Mesendoderm (in vitro differentiated cells): ENCODE measurements around the gene TM9SF4.

Experiments used
- DNase-seq: peaks from one replicate; pipeline ENCODE4 v3.0.0; 2013
- H2AK5ac ChIP-seq: 2 replicates; pipeline ENCODE4 v1.6.1; 2013; ENCODE audit warnings: low read length, inconsistent platforms
- H2BK120ac ChIP-seq: 2 replicates; pipeline ENCODE4 v1.6.1; 2013; ENCODE audit warnings: low read depth, mild to moderate bottlenecking, low read length, moderate library complexity, mixed read lengths
- H2BK15ac ChIP-seq: replicated peaks from 2 replicates; pipeline ENCODE4 v1.6.1; 2013; ENCODE audit warnings: low read depth, mild to moderate bottlenecking, moderate library complexity
- H2BK5ac ChIP-seq: 2 replicates; pipeline ENCODE4 v1.6.1; 2013; ENCODE audit warnings: low read length, inconsistent platforms
- H3K18ac ChIP-seq: 2 replicates; pipeline ENCODE4 v1.6.1; 2013; ENCODE audit warnings: mild to moderate bottlenecking, low read length, mixed read lengths
- H3K23ac ChIP-seq: one replicate; pipeline ENCODE4 v1.6.1; 2013; ENCODE audit warnings: low read length
- H3K27ac ChIP-seq: 2 replicates; pipeline ENCODE4 v1.5.1; 2013; ENCODE audit warnings: low read depth, mild to moderate bottlenecking, inconsistent platforms, low read length, moderate library complexity
- H3K27me3 ChIP-seq: 2 replicates; pipeline ENCODE4 v1.6.1; 2013; ENCODE audit warnings: low read length, control low read depth, mild to moderate bottlenecking, inconsistent platforms; ENCODE audit not compliant: insufficient read depth, poor library complexity
- H3K36me3 ChIP-seq: 2 replicates; pipeline ENCODE4 v1.6.1; 2013; ENCODE audit warnings: low read length, inconsistent platforms; ENCODE audit not compliant: control insufficient read depth, insufficient read depth
- H3K4ac ChIP-seq: one replicate; pipeline ENCODE4 v1.6.1; 2013; ENCODE audit warnings: low read depth, mild to moderate bottlenecking, low read length, moderate library complexity
- H3K4me1 ChIP-seq: 2 replicates; pipeline ENCODE4 v1.6.1; 2013; ENCODE audit warnings: low read depth, low read length, inconsistent platforms; ENCODE audit not compliant: control insufficient read depth
- H3K4me2 ChIP-seq: 2 replicates; pipeline ENCODE4 v1.6.1; 2013; ENCODE audit warnings: low read length
- H3K4me3 ChIP-seq: 2 replicates; pipeline ENCODE4 v1.5.1; 2013; ENCODE audit warnings: mild to moderate bottlenecking, low read length
- H3K56ac ChIP-seq: one replicate; pipeline ENCODE4 v1.6.1; 2013; ENCODE audit warnings: low read length
- H3K79me1 ChIP-seq: 2 replicates; pipeline ENCODE4 v1.6.1; 2013; ENCODE audit warnings: low read length, inconsistent platforms
- H3K79me2 ChIP-seq: 2 replicates; pipeline ENCODE4 v1.6.1; 2013; ENCODE audit warnings: mild to moderate bottlenecking, low read length; ENCODE audit not compliant: control insufficient read depth, insufficient read depth
- H3K9ac ChIP-seq: 2 replicates; pipeline ENCODE4 v1.6.1; 2013; ENCODE audit warnings: low read length, inconsistent platforms
- H4K5ac ChIP-seq: one replicate; pipeline ENCODE4 v1.6.1; 2013; ENCODE audit warnings: low read length
- H4K8ac ChIP-seq: one replicate; pipeline ENCODE4 v1.6.1; 2013; ENCODE audit warnings: low read depth, mild to moderate bottlenecking, control low read depth, low read length, moderate library complexity
- WGBS: extraction: QIAGEN DNeasy Blood & Tissue Kit; methylation state at CpG from one replicate; pipeline ENCODE4 v1.1.7; 2013; ENCODE audit warnings: low lambda C conversion rate, missing lambda C conversion rate; ENCODE audit not compliant: insufficient coverage; ENCODE audit errors: extremely low coverage; 5-methylcytosine and 5-hydroxymethylcytosine counted together

TM9SF4 gene

GRCh38 chr20:32080783-32081182, 28.7 kb upstream of the TM9SF4 start:
- no peaks in the 10 kb centered on the region for H3K79me1 ChIP-seq
- H3K4me3 ChIP-seq, result no peak overlapping the region
- no peak overlapping the region for H4K5ac ChIP-seq
- H3K23ac ChIP-seq, result no peak overlapping the region
- no CpG with 5 or more reads among the region's 3 CpGs for WGBS
- H2AK5ac ChIP-seq, result no peak overlapping the region
- H3K4me2 ChIP-seq, result no peak overlapping the region
- no peak overlapping the region for H2BK120ac ChIP-seq
- H3K36me3 ChIP-seq, result no peaks in the 10 kb centered on the region
- H3K56ac ChIP-seq, result no peak overlapping the region
- DNase-seq, result no peak
- no peak overlapping the region for H3K18ac ChIP-seq
- H3K4ac ChIP-seq, result no peak overlapping the region
- H3K27me3 ChIP-seq, result no peaks in the 10 kb centered on the region
- no peak overlapping the region for H3K9ac ChIP-seq
- H3K4me1 ChIP-seq, result no peaks in the 10 kb centered on the region
- no peak overlapping the region for H4K8ac ChIP-seq
- H2BK5ac ChIP-seq, result no peak overlapping the region
- no peak overlapping the region for H3K27ac ChIP-seq
- H3K79me2 ChIP-seq, result no peaks in the 10 kb centered on the region
- no peak overlapping the region for H2BK15ac ChIP-seq

- Histone ChIP-seq H3K4ac (no peak overlapping the region), H3K27me3 (no peaks in the 10 kb centered on the region), H2BK5ac (no peak overlapping the region), H2BK15ac (no peak overlapping the region), H3K36me3 (no peaks in the 10 kb centered on the region), H3K56ac (no peak overlapping the region), H3K4me1 (no peaks in the 10 kb centered on the region), H3K9ac (no peak overlapping the region), H3K79me2 (no peaks in the 10 kb centered on the region), H3K23ac (no peak overlapping the region), H4K8ac (no peak overlapping the region), H3K18ac (no peak overlapping the region), H3K4me2 (no peak overlapping the region), H3K27ac (no peak overlapping the region), H2BK120ac (no peak overlapping the region), H3K4me3 (no peak overlapping the region), H4K5ac (no peak overlapping the region), H2AK5ac (no peak overlapping the region), H3K79me1 (no peaks in the 10 kb centered on the region)
- DNase-seq, result no peak
- no CpG with 5 or more reads among the region's 6 CpGs for WGBS
Measured at GRCh38 chr20:32083469-32083868, 26.0 kb upstream of the TM9SF4 start.

GRCh38 chr20:32087070-32087469, 22.4 kb upstream of the TM9SF4 start:
- Histone ChIP-seq H3K79me2 (no peaks in the 10 kb centered on the region), H3K27ac (no peak overlapping the region), H2AK5ac (no peak overlapping the region), H3K36me3 (no peaks in the 10 kb centered on the region), H3K23ac (no peak overlapping the region), H3K27me3 (no peaks in the 10 kb centered on the region), H3K18ac (no peak overlapping the region), H3K79me1 (no peaks in the 10 kb centered on the region), H2BK5ac (no peak overlapping the region), H2BK15ac (no peak overlapping the region), H4K8ac (no peak overlapping the region), H3K4me2 (no peak overlapping the region), H3K4ac (no peak overlapping the region), H4K5ac (no peak overlapping the region), H2BK120ac (no peak overlapping the region), H3K4me1 (no peaks in the 10 kb centered on the region), H3K4me3 (no peak overlapping the region), H3K56ac (no peak overlapping the region), H3K9ac (no peak overlapping the region)
- DNase-seq, result no peak
- WGBS, result no CpG with 5 or more reads among the region's 3 CpGs

- Histone ChIP-seq H3K4me2 (no peak overlapping the region), H3K23ac (no peak overlapping the region), H3K56ac (no peak overlapping the region), H2AK5ac (no peak overlapping the region), H3K4me1 (no peaks in the 10 kb centered on the region), H3K27ac (no peak overlapping the region), H3K79me2 (no peaks in the 10 kb centered on the region), H3K18ac (no peak overlapping the region), H3K9ac (no peak overlapping the region), H2BK120ac (no peak overlapping the region), H2BK15ac (no peak overlapping the region), H2BK5ac (no peak overlapping the region), H3K27me3 (no peaks in the 10 kb centered on the region), H3K36me3 (no peaks in the 10 kb centered on the region), H3K4ac (no peak overlapping the region), H4K5ac (no peak overlapping the region), H4K8ac (no peak overlapping the region), H3K79me1 (no peaks in the 10 kb centered on the region), H3K4me3 (no peak overlapping the region)
- no peak for DNase-seq
- WGBS, result no CpG with 5 or more reads among the region's 3 CpGs
Measured at GRCh38 chr20:32088759-32089158, 20.8 kb upstream of the TM9SF4 start.

GRCh38 chr20:32089637-32090362, 19.7 kb upstream of the TM9SF4 start:
- Histone ChIP-seq H3K79me2 (no peaks in the 10 kb centered on the region), H3K23ac (no peak overlapping the region), H3K4ac (no peak overlapping the region), H3K36me3 (no peaks in the 10 kb centered on the region), H2BK5ac (no peak overlapping the region), H4K8ac (no peak overlapping the region), H3K9ac (no peak overlapping the region), H2AK5ac (no peak overlapping the region), H2BK15ac (no peak overlapping the region), H3K18ac (no peak overlapping the region), H4K5ac (no peak overlapping the region), H3K27ac (no peak overlapping the region), H3K4me2 (no peak overlapping the region), H2BK120ac (no peak overlapping the region), H3K4me1 (no peaks in the 10 kb centered on the region), H3K4me3 (no peak overlapping the region), H3K27me3 (no peaks in the 10 kb centered on the region), H3K79me1 (no peaks in the 10 kb centered on the region), H3K56ac (no peak overlapping the region)
- WGBS, result no CpG with 5 or more reads among the region's 5 CpGs
- peak; percentile 63 for DNase-seq

- Histone ChIP-seq H3K79me2 (no peaks in the 10 kb centered on the region), H3K27me3 (no peaks in the 10 kb centered on the region), H2BK15ac (no peak overlapping the region), H2BK120ac (no peak overlapping the region), H3K9ac (no peak overlapping the region), H2BK5ac (no peak overlapping the region), H3K36me3 (no peaks in the 10 kb centered on the region), H3K79me1 (no peaks in the 10 kb centered on the region), H3K4me2 (no peak overlapping the region), H2AK5ac (no peak overlapping the region), H3K4me3 (no peak overlapping the region), H3K23ac (no peak overlapping the region), H4K8ac (no peak overlapping the region), H3K18ac (no peak overlapping the region), H3K27ac (no peak overlapping the region), H3K4ac (no peak overlapping the region), H3K56ac (no peak overlapping the region), H3K4me1 (no peaks in the 10 kb centered on the region), H4K5ac (no peak overlapping the region)
- DNase-seq, result peak; percentile 82
- no CpG with 5 or more reads among the region's 7 CpGs for WGBS
Measured at GRCh38 chr20:32091888-32092346, 17.6 kb upstream of the TM9SF4 start.
